Glomerular visceral epithelial cell (primary cell): ENCODE measurements around the gene FTO.

Experiments used
- DNase-seq: peaks from one replicate; pipeline ENCODE4 v3.0.0-alpha.2; 2016; ENCODE audit errors: extremely low spot score

FTO gene

GRCh38 chr16:53782148-53782547, 78.2 kb downstream of the FTO start:
- no peak for DNase-seq

DNA sequence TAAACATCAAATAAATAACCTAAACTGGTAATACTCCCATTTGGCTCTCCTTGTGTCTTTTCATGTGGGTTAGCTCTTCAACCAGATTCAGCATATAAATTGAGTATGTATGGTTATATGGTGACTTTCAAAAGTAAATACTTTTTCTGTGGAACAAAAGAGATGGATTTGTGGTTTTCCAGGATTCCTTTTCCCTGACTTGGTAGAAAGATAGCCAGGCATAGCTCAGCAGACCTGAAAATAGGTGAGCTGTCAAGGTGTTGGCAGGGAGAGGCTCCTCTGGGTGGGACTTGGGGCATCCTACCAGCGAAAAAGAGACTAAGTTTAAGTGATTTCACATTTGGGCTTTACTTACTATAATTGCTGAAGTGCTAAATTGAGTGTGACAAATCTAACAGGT, 80.3 kb downstream of the FTO start:
- peak; percentile 57 for DNase-seq

GRCh38 chr16:53785044-53785443, 81.1 kb downstream of the FTO start:
- peak; percentile 48 for DNase-seq

GRCh38 chr16:53785916-53786315, 82.0 kb downstream of the FTO start:
- no peak for DNase-seq

- no peak for DNase-seq
Measured at GRCh38 chr16:53787423-53787822, 83.5 kb downstream of the FTO start.

DNA sequence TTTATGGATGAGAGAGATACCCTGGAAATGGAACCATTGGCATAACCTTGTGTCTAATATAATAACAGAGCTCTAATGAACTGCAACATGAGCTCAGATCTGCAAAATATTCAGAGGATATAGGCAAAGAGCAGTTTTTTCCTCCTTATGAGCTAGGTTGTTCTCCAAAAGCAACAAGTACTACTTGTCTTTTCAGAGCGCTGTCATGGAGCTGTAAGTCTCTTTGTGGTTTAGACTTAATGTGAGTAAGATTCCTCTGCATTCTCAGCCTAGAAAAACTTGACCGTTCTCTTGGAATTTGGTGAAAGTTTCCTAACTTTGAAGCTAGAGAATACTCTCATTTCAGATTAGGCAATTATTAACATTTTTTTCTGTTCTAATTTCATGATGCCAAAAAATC, 85.2 kb downstream of the FTO start:
- DNase-seq = peak; percentile 68

DNA sequence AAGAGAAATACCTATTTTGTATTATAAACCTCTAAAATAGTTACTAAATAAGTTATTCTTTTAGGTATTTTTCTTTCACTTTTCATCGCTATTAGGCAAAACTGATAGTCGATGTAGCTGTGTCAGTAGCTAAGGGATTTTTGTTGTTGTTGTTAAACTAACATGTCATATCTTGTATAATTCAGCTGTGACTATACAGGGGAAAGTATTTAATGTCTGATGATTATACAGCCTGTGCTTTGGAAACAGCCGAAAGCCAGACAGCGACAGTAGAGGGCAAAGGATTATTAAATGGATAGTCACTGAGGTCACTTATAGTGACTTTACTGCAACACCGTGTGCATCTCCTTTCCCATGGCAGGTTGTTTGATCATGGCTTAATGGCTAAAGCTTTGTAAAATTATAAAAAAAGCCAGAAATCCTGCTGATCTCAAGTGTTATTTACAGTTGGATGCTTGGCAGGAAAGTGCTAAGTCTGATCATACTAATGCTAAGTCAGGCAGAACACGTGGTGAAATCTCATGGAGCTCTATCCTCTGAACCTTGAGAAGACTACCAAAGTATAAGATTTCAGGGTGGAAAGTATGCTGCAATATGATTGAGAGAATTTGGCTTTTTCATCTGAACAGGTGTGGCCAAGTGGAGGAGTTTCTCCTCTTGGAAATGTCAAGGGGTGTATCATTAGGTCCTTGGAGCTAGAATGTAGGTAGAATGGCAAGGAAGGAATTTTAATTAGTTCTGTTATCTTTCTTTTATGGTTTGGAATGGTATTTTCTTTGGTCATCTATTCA, 88.4 kb downstream of the FTO start:
- peak; percentile 27 for DNase-seq

- DNase-seq = no peak
Measured at GRCh38 chr16:53803451-53803850, 99.5 kb downstream of the FTO start.

DNA sequence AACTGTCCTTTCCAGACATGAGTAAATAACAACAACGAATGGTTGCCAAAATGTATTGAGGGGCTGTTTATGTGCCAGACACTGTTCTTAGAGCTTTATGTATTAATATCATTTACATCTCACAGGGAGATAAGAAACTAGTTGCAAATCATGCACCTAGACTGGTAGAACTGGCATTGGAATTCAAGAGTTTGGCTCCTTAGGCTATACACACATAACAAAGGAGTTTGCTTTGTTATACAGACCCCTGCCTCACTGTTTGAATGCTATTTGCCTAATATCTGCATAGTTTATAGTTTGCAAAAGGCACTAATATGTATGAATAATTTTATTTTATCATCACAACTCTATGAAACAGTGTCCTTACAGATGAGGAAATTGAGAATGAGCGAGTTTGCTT, 100.0 kb downstream of the FTO start:
- DNase-seq = no peak

DNA sequence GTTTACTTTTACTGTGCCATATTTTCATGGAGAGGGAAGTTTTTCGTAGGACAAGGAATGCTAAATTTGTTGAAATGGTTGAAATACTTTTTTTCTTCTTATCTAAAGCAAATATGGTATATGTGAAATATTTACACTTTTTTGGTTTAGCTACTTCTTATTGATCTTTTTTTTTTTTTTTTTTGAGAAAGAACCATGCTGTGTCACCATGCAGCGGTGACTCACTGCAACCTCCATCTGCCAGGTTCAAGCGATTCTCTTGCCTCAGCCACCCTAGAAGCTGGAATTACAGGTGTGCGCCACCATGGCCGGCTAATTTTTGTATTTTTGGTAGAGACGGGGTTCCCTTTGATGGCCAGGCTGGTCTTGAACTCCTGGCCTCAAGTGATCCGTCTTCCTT, 100.5 kb downstream of the FTO start:
- no peak for DNase-seq

- DNase-seq = no peak
Measured at GRCh38 chr16:53805113-53805512, 101.2 kb downstream of the FTO start.

DNA sequence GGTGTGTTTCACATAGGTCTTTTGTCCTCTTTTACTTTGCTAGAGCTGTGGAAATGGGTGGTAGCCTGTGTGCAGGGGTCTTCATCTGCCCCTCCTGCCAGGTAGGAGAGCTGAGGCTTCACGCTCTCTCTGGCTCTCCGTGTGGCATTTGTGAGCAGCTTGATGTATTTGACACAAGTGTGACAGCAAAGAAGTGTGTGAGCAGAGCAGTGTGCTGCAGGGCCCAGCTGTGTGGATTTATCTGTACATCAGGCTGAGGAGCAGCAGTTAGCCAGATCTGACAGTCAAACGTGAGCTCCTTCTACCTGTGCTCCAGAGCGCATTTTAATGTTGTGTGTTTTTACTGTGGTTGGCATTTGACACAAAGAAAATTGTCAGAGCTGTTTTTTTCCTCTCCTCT, 101.8 kb downstream of the FTO start:
- no peak for DNase-seq

GRCh38 chr16:53809088-53809932, 105.4 kb downstream of the FTO start:
- DNase-seq = no peak

DNA sequence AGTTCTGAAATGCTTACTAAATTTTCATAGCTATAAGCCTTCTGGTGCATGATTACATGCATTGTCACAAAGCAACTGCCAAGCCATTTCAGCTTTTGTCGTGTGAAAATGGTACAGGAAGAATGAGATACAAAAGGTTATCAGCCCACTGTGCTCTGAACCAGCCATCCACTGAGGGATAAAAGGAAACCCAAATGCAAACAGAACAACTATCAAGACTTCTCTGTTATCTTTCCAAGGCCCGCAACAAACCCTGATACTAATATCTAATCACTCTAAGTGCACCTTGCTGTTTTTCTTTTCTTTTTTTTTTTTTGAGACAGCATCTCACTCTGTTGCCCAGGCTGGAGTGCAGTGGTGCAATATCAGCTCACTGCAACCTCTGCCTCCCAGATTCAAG, 109.0 kb downstream of the FTO start:
- no peak for DNase-seq

- DNase-seq = no peak
Measured at GRCh38 chr16:53814801-53815200, 110.8 kb downstream of the FTO start.

- DNase-seq = no peak
Measured at GRCh38 chr16:53816211-53816836, 112.4 kb downstream of the FTO start.

- peak; percentile 72 for DNase-seq
Measured at GRCh38 chr16:53817117-53817755, 113.3 kb downstream of the FTO start.

DNA sequence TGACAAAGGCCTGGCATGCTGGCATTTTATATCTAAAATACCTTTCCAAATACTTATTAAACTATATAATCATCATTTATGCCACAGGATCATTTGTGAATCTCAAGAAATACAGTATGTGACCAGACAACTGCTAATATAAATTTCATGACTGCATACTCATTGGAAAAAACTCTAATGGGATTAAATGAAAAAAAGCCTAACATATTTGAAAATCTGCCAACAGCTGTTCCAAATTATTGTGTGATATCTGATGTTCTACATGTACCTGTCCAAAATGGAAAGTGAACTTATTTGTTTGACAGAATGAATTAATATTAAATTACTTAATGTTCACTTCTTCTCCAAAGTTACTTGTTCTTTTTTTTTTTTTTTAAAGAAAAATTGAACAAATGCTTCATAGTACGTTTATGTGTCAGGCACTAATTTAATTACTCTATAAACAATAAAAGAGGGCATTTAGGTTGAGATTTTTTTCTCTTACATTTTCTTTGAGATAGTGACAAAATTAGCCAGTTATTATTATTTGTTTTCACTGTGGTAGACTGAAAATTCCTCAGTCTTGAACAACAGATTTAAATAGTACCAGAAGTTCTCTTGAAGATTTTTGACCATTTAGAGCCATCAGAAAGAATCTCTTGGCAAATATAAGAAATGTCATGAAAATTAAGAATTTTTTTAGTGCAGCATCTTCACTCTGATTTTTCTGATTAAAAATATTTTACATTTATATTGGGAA, 114.0 kb downstream of the FTO start:
- DNase-seq = no peak

GRCh38 chr16:53821487-53821886, 117.5 kb downstream of the FTO start:
- no peak for DNase-seq

- DNase-seq = peak; percentile 60
Measured at GRCh38 chr16:53821957-53822625, 118.1 kb downstream of the FTO start.
